Vagina (tissue), 2 donors: ENCODE data around the gene VWA2.

Experiments
- POLR2A ChIP-seq, 2 donors: fragments of 450-650 bp; IDR thresholded peaks; one replicate each; pipeline ENCODE4 v1.6.1; 2017; ENCODE audit warnings: antibody characterized with exemption in 2 of 2, mild to moderate bottlenecking in 2 of 2, moderate library complexity in 2 of 2
- TF ChIP-seq, protein P1 (sequence below), 3 experiments: fragments of 450-650 bp in 2 of 3; fragments of 200-600 bp in 1 of 3; sonication (generic) in 1 of 3; IDR thresholded peaks; one replicate each; pipeline ENCODE4 v1.5.1; 2017 to 2019; ENCODE audit warnings: antibody characterized with exemption in 3 of 3, mild to moderate bottlenecking in 2 of 3, moderate library complexity in 2 of 3

DNA sequence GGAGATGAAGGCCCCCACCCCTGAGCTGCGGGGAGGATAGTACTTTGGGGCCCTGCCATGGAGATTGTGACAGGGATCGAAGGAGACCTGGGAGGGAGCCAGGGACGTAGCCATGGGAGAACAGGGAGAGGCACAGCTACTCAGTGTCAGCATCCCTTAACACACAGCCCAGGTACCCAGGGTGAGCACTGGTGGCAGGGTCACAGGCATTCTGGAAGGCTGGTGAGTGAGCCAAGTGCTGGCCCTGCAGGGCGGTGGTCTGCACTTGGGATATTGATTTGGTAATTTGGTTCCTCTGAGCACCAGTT lies 39.8 kb downstream of the VWA2 start:
- TF ChIP-seq, protein P1, sequence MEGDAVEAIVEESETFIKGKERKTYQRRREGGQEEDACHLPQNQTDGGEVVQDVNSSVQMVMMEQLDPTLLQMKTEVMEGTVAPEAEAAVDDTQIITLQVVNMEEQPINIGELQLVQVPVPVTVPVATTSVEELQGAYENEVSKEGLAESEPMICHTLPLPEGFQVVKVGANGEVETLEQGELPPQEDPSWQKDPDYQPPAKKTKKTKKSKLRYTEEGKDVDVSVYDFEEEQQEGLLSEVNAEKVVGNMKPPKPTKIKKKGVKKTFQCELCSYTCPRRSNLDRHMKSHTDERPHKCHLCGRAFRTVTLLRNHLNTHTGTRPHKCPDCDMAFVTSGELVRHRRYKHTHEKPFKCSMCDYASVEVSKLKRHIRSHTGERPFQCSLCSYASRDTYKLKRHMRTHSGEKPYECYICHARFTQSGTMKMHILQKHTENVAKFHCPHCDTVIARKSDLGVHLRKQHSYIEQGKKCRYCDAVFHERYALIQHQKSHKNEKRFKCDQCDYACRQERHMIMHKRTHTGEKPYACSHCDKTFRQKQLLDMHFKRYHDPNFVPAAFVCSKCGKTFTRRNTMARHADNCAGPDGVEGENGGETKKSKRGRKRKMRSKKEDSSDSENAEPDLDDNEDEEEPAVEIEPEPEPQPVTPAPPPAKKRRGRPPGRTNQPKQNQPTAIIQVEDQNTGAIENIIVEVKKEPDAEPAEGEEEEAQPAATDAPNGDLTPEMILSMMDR (IDR thresholded peaks at IDR 0.05) = no peak
- TF ChIP-seq POLR2A (IDR thresholded peaks at IDR 0.05) = no peak
